ENCODE measurements around the gene FAM180A. TPM values are rescaled to one million over a fixed set of nuclear protein-coding genes. Genes with fewer than 3 reads are reported as not detected.
A peak's percentile ranks its signal among the peaks of the same experiment; 100 is the strongest.

The FAM180A gene
- total RNA-seq, 1 donor, result 71.0 TPM

DNA sequence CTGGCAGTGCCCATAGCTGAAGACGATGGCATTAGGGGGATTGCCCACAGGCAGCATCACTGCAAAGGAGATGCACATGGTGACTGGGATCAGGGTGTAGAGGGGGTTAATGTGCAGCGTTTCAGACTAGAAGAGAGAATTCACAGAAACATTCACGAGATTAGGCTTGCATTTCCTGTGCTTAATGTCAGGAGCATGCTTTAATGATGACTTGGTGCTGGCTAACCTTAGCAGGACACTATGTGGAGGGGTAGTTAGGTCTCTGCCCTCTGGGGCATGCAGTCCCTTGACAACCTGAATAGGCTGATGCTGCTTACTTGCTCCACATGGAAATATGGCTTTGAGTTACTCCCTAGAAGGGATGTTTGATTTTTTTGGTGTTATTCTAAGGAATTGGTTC lies 64.5 kb downstream of the FAM180A start:
- TF ChIP-seq, protein P1, sequence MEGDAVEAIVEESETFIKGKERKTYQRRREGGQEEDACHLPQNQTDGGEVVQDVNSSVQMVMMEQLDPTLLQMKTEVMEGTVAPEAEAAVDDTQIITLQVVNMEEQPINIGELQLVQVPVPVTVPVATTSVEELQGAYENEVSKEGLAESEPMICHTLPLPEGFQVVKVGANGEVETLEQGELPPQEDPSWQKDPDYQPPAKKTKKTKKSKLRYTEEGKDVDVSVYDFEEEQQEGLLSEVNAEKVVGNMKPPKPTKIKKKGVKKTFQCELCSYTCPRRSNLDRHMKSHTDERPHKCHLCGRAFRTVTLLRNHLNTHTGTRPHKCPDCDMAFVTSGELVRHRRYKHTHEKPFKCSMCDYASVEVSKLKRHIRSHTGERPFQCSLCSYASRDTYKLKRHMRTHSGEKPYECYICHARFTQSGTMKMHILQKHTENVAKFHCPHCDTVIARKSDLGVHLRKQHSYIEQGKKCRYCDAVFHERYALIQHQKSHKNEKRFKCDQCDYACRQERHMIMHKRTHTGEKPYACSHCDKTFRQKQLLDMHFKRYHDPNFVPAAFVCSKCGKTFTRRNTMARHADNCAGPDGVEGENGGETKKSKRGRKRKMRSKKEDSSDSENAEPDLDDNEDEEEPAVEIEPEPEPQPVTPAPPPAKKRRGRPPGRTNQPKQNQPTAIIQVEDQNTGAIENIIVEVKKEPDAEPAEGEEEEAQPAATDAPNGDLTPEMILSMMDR (IDR thresholded peaks at IDR 0.05; ENCODE audit: insufficient read depth, low read length), result no peak
- no peak overlapping the region for H3K4me3 ChIP-seq (ENCODE audit: low read depth, low read length)
- DNase-seq (ENCODE audit: low read depth), result peak; percentile 40

DNA sequence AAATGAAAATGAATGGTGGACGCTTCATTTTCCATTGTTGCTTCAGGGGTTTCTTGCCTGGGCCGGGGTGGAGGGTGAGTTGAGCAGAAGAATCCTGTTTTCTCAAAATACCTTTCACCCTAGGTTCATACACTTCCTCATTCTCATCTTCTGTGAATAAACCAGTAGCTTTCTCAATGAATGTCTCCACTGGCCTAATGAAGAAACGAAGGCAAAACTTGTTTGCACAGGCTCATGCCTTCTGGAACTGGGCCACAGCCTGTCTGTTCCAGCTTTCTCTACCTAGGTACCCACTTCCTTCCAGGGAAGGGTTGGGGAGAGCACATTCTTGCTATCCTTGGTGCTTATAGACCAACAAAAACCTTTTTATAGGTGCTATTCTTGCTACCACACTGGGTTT lies 65.0 kb downstream of the FAM180A start:
- TF ChIP-seq, protein P1 (IDR thresholded peaks at IDR 0.05; ENCODE audit: insufficient read depth, low read length), result no peak
- H3K4me3 ChIP-seq (ENCODE audit: low read depth, low read length), result no peak overlapping the region
- no peak for DNase-seq (ENCODE audit: low read depth)

DNA sequence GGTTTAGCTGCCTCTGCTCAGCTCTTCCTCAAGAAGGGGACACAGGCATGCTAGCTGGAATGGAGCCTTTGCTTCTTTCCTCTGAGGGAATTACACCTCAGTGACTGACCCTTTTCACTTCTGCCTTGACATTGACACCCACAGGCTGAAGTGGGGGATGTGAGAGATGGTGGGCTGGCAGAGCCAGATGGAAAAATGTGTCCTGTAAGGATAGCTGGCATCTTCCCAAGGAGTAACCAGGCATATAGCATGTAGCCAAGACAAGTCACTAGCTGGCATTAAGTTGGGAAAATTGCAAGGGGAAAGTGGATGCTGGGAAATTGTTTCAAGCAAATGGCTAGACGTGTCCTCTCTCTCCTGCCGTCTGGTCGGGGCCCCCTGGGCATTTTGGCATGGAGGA lies 66.4 kb downstream of the FAM180A start:
- no peak overlapping the region for H3K4me3 ChIP-seq (ENCODE audit: low read depth, low read length)
- TF ChIP-seq, protein P1 (IDR thresholded peaks at IDR 0.05; ENCODE audit: insufficient read depth, low read length), result no peak
- DNase-seq (ENCODE audit: low read depth), result no peak

DNA sequence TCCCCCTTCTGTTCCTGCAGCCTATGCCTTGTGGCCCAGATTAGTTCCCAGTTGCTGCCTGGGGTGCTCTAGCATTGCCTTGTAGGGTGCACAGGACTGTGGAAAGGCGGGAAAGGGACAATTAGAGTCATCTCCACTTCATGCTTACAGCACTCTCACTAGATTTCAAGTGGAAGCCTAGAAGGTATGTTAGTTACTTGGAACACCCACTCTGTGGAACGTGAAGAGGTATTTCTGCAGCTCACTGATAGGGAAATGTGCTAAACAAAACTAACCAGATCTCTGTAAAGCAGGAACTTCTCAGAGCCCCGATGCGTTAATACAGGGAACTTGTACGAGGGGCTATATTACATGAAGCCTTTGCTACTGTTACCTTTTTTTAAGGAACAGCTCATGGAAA lies 66.9 kb downstream of the FAM180A start:
- TF ChIP-seq, protein P1 (IDR thresholded peaks at IDR 0.05; ENCODE audit: insufficient read depth, low read length), result no peak
- no peak overlapping the region for H3K4me3 ChIP-seq (ENCODE audit: low read depth, low read length)
- no peak for DNase-seq (ENCODE audit: low read depth)

Other genes with a start within 250 kb of the FAM180A start
- gene CNOT4, start 238.7 kb downstream of the FAM180A start, total RNA-seq (ENCODE audit: low replicate concordance), result 7.1 and 21.1 TPM in 2 replicates
- gene NUP205, start 190.9 kb downstream of the FAM180A start, total RNA-seq (ENCODE audit: low replicate concordance), result 77.5 and 78.4 TPM in 2 replicates
- gene STMP1, start 86.3 kb downstream of the FAM180A start, total RNA-seq (ENCODE audit: low replicate concordance), result 29.8 and 34.2 TPM in 2 replicates
- gene SLC13A4, start 20.6 kb downstream of the FAM180A start, total RNA-seq (ENCODE audit: low replicate concordance), result 0.99 and 3.3 TPM in 2 replicates
- 87.7 and 172 TPM in 2 replicates for gene MTPN, start 228.5 kb upstream of the FAM180A start, total RNA-seq (ENCODE audit: low replicate concordance)

Measured in fibroblast of the aortic adventitia (primary cell).